ENCODE results near the gene CDC7. TPM values are rescaled to one million over a fixed set of nuclear protein-coding genes. Genes with fewer than 3 reads are reported as not detected.

Gene CDC7
- total RNA-seq, 3 donors from 2014 or later, result 3.6 to 5.0 (median 3.9) TPM

DNA sequence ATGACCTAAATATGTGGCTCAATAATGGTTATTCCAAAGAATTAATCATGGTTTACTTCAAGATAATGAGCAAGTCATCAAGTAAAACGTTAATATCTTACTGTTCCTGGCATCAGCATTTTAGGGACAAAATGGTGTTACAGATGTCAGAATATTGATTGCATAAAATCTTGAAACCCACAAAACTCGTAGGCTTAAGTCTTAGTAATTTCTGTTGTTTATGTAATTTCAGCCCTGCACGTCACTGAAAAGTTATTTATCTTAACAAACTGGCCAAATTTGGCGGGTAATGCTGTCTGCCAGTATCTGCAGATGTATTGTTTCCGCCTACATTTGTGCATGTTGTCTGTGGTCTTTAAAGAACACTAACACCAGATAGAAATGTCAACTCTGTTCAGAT, 25.8 kb downstream of the CDC7 start:
- TF ChIP-seq, protein P1, sequence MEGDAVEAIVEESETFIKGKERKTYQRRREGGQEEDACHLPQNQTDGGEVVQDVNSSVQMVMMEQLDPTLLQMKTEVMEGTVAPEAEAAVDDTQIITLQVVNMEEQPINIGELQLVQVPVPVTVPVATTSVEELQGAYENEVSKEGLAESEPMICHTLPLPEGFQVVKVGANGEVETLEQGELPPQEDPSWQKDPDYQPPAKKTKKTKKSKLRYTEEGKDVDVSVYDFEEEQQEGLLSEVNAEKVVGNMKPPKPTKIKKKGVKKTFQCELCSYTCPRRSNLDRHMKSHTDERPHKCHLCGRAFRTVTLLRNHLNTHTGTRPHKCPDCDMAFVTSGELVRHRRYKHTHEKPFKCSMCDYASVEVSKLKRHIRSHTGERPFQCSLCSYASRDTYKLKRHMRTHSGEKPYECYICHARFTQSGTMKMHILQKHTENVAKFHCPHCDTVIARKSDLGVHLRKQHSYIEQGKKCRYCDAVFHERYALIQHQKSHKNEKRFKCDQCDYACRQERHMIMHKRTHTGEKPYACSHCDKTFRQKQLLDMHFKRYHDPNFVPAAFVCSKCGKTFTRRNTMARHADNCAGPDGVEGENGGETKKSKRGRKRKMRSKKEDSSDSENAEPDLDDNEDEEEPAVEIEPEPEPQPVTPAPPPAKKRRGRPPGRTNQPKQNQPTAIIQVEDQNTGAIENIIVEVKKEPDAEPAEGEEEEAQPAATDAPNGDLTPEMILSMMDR (IDR thresholded peaks at IDR 0.05), result no peak
- intact Hi-C loops (cut with DNase I, micrococcal nuclease), result no loop called here
- Histone ChIP-seq H3K4me1 (ENCODE audit: low read depth) (no peaks in the 10 kb centered on the region), H3K9me3 (no peaks in the 10 kb centered on the region), H3K36me3 (ENCODE audit: low read depth) (no peaks in the 10 kb centered on the region), H3K4me3 (no peak overlapping the region)
- ATAC-seq, result peak; percentile 7
- DNase-seq, result peak in 1 of 3 donors; percentile 15

DNA sequence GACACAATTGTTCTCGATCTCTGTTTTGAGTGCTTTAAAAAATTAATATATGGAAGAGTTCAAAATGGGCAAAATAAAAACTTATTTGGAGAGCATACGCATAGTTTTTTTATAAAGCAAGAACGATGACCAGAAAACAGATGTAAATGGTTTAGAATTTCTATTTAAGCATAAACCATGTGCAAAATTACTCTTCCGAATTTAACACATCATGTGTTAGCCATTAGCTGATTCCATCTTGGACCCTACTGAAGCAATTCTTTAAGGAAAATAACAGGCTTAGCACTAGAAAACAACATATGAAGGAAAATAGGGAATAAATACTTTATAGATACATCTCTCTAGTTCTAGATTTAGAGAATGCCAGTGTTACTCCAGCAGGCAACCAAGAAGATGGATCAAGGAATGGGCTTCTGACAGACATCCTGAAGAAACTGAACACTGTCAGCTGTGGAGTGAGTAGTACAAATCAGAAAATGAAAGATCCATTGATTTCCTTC, 26.7 kb downstream of the CDC7 start:
- intact Hi-C loops (cut with DNase I, micrococcal nuclease), result no loop called here
- DNase-seq (no peak), ATAC-seq (no peak)
- no peaks in the 10 kb centered on the region for H3K4me1 ChIP-seq (ENCODE audit: low read depth)
- no peak overlapping the region for H3K4me3 ChIP-seq
- TF ChIP-seq, protein P1 (IDR thresholded peaks at IDR 0.05), result no peak
- H3K36me3 ChIP-seq (ENCODE audit: low read depth), result no peaks in the 10 kb centered on the region
- no peaks in the 10 kb centered on the region for H3K9me3 ChIP-seq

DNA sequence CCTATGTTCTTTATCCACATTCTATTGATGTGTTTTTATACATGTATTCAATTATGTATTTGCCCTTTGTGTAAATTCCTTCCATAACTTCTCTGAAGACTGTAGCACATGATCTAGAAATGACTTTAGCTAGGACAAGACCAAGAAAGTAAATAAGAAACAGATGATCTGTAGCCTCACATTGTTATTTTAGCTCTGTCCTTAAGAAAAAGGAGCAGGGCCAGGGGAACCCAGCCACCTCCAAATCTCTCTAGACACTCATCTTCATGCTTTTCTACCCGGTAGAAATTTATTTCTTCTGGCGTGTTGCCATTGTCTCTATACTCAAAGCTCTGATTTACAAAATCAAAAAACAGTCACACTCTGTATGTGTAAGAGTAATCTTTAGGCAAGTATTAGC, 27.1 kb downstream of the CDC7 start:
- TF ChIP-seq, protein P1 (IDR thresholded peaks at IDR 0.05), result no peak
- H3K36me3 ChIP-seq (ENCODE audit: low read depth), result no peaks in the 10 kb centered on the region
- H3K4me3 ChIP-seq, result no peak overlapping the region
- DNase-seq (no peak), ATAC-seq (no peak)
- no peaks in the 10 kb centered on the region for H3K4me1 ChIP-seq (ENCODE audit: low read depth)
- intact Hi-C loops (cut with DNase I, micrococcal nuclease), result no loop called here
- no peaks in the 10 kb centered on the region for H3K9me3 ChIP-seq

DNA sequence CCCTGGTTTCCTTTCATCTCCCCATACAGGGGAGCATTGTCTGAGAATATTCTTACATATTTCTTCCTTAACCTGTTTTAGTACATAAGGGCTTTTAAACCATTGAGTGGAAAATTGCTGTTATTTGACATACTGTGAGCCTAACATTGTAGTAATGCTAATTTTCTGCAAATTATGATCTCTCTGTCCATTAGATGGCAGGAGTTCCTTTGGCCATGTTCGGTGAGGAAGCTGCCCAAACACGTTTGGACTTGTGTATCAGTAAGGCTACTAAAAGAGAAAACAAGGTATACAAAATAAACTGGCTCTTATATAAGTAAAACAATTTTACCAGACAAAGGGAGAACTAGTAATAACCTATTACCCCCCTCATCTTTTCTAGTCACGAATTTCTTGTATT, 29.2 kb downstream of the CDC7 start:
- Histone ChIP-seq H3K36me3 (ENCODE audit: low read depth) (no peaks in the 10 kb centered on the region), H3K4me1 (ENCODE audit: low read depth) (no peaks in the 10 kb centered on the region), H3K4me3 (no peak overlapping the region), H3K9me3 (no peaks in the 10 kb centered on the region)
- intact Hi-C loops (cut with DNase I, micrococcal nuclease), result no loop called here
- TF ChIP-seq, protein P1 (IDR thresholded peaks at IDR 0.05), result no peak
- no peak for ATAC-seq
- peak in 1 of 3 donors; percentile 22 for DNase-seq

DNA sequence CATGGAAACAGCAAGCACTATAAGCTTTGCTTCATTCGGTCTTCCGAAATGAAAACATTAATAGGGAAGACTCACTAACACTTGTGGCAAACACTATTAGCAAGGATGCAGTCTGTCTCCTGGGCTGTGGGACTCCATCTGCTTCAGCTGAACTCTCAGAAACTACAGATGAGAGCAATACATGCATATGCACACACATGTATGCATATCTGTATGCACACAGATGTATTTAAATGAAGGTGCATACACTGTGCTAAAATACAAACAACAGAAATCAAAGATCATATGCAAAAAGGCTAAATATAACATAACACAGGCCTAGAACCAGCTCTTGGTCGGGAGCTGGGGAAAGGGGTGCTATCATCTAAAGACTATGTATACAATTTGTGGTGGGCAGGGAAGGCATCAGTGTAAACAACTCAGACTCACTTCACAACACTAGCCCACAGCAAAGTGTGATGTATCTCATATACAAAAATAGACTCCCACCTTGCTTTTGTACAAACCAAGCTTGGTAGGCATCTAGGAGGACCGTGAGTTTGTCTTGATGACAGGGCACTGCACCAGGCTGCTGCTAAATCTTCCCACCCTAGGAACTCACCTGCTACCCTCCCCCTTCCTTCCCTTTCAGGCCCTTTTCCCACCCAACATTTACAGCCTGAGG, 32.8 kb downstream of the CDC7 start:
- DNase-seq (no peak), ATAC-seq (no peak)
- intact Hi-C loops (cut with DNase I, micrococcal nuclease), result no loop called here

More for the DNA sequence above, 32.8 kb downstream of the CDC7 start:
- no peaks in the 10 kb centered on the region for H3K36me3 ChIP-seq (ENCODE audit: low read depth)
- H3K4me1 ChIP-seq (ENCODE audit: low read depth), result no peaks in the 10 kb centered on the region
- no peak overlapping the region for H3K4me3 ChIP-seq
- H3K9me3 ChIP-seq, result no peaks in the 10 kb centered on the region
- TF ChIP-seq, protein P1 (IDR thresholded peaks at IDR 0.05), result no peak
